Hematopoietic multipotent progenitor cell treated with erythropoietin and hydrocortisone succinate and interleukin-3 and kit ligand, for 8 days (in vitro differentiated cells): ENCODE results near the gene BNC2.
"Not testable (repeated sequence)": the region's sequence is repeated elsewhere in the genome, so short reads cannot be mapped to it uniquely, and the experiment has no call there.

Experiments
- DNase-seq: peaks from one replicate; pipeline ENCODE4 v3.0.0-alpha.2; 2015

Gene BNC2

GRCh38 chr9:16870596-16871335 lies at the start of gene BNC2:
Gene BNC2 (minus strand): TSS chr9:16870670. CDS start chr9:16870648, 22 bp downstream.
- no peak for DNase-seq

GRCh38 chr9:16918920-16919319 lies 48.5 kb upstream of the BNC2 start:
- no peak for DNase-seq

GRCh38 chr9:16915126-16915831 lies 44.8 kb upstream of the BNC2 start:
- DNase-seq = no peak

- no peak for DNase-seq
Measured at GRCh38 chr9:16912197-16912596, 41.7 kb upstream of the BNC2 start.

GRCh38 chr9:16908206-16908605 lies 37.7 kb upstream of the BNC2 start:
- not testable (repeated sequence) for DNase-seq

GRCh38 chr9:16904655-16905054 lies 34.2 kb upstream of the BNC2 start:
- no peak for DNase-seq

- no peak for DNase-seq
Measured at GRCh38 chr9:16901590-16901989, 31.1 kb upstream of the BNC2 start.

GRCh38 chr9:16899606-16900005 lies 29.1 kb upstream of the BNC2 start:
- DNase-seq = no peak

- DNase-seq = no peak
Measured at GRCh38 chr9:16898464-16898863, 28.0 kb upstream of the BNC2 start.

- DNase-seq = no peak
Measured at GRCh38 chr9:16888594-16888993, 18.1 kb upstream of the BNC2 start.

- no peak for DNase-seq
Measured at GRCh38 chr9:16885931-16886330, 15.5 kb upstream of the BNC2 start.

- peak; percentile 55 for DNase-seq
Measured at GRCh38 chr9:16884952-16885513, 14.6 kb upstream of the BNC2 start.

GRCh38 chr9:16884373-16884772 lies 13.9 kb upstream of the BNC2 start:
- peak; percentile 45 for DNase-seq

GRCh38 chr9:16883586-16883985 lies 13.1 kb upstream of the BNC2 start:
- DNase-seq = no peak

- DNase-seq = not testable (repeated sequence)
Measured at GRCh38 chr9:16882440-16882839, 12.0 kb upstream of the BNC2 start.

- DNase-seq = no peak
Measured at GRCh38 chr9:16879416-16879815, 8.9 kb upstream of the BNC2 start.

GRCh38 chr9:16877256-16877655 lies 6.8 kb upstream of the BNC2 start:
- DNase-seq = no peak

- no peak for DNase-seq
Measured at GRCh38 chr9:16873126-16873802, 2.8 kb upstream of the BNC2 start.

- peak; percentile 29 for DNase-seq
Measured at GRCh38 chr9:16871336-16872151, 1.1 kb upstream of the BNC2 start.

- no peak for DNase-seq
Measured at GRCh38 chr9:16869882-16870595, 431 bp downstream of the BNC2 start.

GRCh38 chr9:16869131-16869881 lies 1.2 kb downstream of the BNC2 start:
- no peak for DNase-seq
